IPS DF 19.7 (cell line): ENCODE results near the gene ACAN.

Source experiments
- DNase-seq: peaks from one replicate; pipeline ENCODE4 v3.0.0-alpha.2; 2013; ENCODE audit warnings: low read depth, low spot score

Gene ACAN

DNA sequence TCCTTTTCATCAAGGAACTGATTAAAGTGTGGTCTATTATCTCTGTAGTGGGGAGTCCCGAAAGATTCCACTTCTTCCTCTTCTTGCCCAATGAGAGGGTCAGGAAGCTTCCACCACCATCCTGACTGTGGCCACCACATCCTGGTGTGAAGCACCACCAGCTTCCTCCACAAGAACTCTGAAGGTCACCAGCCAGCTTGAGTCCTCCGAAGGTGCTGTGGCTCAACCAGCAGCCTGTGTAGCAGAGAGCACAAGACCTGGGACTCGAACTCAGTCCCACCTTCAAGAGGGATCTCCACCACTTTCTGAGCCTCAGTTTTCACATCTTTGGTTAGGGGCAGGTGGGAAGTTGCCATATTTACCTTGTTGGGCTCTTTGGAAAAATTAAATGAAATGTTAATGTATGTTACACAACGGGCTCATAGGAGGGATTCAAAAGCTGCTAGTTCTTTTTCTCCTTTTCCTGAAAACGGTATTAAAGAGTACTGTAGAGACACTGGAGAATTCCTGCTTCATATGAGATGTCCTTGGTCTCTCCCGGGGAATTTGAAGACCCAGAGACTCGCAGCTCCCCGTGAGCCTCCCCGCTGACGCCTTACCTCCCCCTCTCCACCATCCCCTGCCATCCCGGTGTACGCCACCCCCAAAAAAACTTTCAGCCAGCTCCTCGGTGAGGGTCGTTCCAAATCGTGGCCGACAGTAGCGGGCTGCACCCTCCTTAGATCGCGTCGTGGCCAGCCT is 816 bp upstream of the ACAN start:
- DNase-seq, result no peak

DNA sequence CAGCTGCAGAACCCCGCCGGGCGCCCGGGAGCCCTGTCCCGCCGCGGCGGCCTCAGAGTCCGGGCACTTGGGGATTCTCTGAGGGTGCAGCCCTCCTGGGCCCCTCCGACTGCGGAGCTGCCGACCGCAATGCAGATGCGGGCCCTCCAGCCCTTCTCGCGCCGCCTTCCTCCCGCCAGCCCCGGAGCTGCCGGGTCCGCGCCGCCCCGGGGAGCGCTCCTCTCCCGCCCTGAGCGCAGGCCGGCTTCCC is 320 bp upstream of the ACAN start:
- DNase-seq, result no peak

DNA sequence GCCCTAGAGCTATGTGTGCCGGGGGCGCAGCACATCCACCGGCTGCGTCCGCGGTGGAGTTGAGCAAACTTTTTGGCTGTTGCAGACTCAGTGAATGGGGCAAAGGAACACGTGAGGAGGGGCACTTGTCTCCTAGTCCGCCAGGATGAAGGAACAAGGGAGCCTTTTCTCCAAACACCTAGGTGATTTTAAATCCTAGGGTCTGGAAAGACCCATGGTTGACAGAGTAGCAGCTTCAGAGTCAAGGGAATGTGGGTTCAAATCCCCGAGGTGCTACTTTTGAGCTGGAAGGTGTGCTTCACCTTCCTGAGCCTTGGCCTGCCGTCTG is 648 bp downstream of the ACAN start:
- no peak for DNase-seq

DNA sequence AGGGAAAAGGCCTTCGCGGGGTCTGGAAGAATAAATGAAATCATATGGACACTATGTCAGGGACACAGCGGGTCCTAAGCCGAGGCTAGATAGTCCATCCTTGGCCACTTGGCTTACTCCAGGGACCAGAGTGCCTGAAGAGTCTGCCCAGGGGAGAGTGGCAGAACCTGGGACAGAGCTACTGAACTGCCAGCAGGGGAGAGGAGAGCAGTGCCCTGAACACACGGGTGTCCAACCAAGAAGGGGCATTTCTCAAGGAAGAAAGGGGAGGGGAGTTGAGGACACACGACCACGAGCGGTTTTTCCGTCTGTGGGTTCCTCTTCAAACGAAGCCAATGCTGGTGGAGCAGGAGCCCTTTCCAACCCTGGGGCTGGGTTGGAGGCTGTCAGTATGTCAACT is 1.0 kb downstream of the ACAN start:
- no peak for DNase-seq

DNA sequence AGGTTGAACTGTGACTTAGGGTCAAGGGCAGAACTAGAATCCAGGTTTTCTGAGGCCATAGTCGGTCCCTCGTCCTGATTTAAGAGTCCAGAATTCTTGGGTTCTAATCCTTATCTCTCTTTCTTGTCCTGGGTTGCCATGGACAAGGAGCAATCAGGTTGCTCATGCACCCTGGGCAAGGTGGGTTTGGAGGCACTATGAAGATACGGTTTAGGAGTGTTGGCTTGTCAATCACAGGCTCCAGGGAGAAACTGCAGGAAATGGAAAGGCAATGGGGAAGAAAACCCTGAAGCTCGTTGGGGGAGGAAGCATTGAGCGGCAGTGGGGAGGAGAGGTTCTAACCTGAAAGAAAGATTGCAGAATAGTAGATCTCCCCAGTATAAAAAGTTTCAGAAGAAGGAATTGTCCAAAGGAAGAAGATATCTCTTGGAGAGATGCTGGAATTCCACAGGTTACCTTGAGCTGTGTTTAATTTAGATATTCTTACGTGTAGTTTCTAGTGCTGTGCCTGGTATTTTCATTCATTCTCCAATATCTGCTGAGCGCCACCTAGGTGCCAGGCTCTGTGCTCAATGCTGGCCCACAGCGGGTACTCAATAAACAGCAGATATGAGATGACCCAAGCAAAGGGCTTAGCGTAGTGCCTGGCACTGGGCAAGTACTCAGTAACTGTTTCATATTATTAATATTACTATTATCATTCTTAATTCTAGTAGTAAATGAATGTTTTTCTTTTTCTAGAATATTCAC is 2.0 kb downstream of the ACAN start:
- no peak for DNase-seq

DNA sequence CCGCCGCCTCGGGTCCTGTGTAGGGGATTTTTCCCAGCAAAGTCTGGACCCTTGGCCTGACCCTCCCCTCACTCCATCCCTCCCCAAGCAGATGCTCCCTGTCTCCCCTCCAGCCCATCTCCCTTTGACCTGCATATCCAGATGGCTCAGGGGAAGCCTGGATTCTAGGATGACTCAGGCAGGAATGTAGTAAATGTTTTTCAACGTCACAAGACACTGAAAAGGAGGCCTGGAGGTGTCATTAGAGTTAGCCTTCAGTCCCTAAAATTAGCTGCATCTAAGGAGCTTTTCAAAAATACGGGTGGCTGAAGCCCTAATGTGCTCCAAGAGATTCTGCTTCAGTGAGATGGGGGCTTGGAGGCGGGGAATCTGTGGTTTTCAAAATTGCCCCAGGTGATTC is 7.2 kb downstream of the ACAN start:
- no peak for DNase-seq

DNA sequence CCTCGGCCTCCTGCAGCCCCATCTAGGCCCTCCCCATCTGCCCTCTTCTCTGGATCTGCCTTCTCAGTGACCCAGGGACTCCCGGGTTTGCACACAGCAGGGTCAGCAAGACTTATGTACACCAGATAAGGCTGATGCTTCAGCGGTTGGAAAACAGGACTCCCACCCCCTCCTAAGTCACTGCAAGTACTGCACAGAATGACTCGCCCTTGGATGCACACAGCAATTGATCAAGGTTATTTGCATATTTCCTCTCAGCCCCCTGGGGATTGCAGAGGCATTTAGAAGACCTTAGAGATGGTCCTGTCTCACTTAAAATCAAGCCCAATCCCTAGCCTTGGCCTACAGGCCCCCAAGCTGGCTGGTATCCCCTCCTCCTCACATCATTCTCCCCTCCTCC is 8.9 kb downstream of the ACAN start:
- no peak for DNase-seq

DNA sequence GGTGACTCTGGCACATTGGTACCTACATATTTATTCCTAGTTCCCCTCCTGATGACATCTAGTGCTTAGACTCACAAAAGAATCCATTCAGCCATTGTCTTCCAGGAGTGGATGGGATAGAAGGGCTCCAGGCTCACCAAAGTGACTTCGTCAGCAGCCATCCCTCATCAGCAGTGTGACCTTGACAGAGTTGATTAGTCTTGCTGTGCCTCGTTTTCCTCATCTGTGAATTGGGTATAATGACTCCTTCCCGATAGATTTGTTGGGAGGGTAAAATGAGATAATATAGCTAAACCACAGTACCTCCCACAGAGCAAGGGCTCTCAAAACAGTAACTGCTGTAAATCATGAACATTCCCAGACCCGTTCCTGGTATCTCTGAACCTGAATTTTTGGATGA is 10.7 kb downstream of the ACAN start:
- no peak for DNase-seq

DNA sequence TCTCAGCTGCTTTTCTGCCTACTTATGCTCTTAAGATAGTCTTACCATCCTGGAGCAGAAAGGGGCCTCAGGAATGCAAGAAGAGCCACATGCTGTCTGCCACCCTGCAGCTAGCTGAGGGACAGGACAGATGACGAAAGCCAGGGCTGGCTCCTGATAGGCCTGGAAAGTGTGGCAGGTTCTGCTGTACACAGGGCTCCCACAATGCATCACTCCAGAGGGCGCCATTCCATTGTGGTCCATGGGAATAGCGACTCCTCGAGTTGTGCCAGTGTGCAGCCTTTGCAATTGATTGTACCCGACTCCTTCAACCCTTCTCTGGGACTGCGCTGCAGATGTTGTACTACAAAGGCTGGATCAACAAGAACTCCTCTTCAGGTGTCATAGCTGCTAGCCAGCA is 11.2 kb downstream of the ACAN start:
- DNase-seq, result no peak

DNA sequence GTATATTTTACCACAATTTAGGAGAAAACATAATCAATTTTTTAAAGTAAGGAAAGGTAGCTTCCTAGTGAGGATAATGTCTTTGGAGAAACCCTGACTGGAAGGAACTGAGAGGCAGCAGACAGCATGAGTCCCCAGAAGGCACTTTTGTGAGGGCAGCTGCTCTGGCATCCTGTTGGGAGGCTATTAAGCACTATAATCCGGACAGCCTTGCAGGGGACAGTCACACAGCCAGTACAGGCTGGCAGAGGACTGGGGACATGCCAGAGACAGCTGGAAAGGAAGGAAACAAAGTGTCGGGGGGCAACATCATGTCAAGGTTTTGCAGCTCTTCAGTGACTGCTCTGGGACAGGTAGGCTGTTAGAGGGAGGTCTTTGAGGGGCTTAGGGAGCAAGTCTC is 15.7 kb downstream of the ACAN start:
- no peak for DNase-seq

DNA sequence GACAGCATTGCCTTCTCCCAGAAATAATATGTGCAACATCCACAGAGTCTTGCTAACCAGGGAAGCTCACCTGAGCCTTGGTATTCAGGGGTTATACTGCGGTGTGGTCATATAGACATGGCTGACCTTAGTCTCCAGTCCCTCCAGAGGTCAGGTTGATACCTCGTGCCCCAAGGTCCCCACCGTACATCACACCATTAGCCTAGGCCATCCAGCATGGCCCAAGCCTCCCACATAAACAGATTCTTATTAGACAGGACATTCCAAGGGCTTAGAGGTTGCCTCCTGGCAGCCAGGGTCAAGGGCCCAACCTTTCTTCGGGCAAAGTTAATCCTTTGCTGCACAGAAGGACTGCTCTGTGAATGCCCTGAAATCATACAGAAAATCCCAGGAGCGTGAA is 18.8 kb downstream of the ACAN start:
- DNase-seq, result no peak

DNA sequence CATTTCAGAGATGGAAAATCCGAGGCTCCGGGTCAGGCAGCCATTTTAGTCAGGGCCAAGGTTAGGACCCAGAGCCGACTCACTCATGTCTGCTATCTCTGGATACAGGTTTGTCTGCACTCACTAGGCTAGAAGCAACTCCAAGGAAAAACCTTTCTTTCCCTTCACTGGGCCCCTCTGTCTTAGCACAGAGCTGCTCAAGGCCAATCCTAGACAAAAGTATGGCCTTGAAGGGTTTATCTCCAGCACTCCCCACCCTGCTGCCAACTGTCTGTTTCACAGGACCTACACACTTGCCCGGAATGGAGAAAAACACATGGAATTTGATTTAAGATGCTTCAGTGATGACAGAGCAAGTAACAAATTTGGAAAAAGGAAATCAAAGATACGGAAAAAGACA is 25.6 kb downstream of the ACAN start:
- DNase-seq, result no peak

DNA sequence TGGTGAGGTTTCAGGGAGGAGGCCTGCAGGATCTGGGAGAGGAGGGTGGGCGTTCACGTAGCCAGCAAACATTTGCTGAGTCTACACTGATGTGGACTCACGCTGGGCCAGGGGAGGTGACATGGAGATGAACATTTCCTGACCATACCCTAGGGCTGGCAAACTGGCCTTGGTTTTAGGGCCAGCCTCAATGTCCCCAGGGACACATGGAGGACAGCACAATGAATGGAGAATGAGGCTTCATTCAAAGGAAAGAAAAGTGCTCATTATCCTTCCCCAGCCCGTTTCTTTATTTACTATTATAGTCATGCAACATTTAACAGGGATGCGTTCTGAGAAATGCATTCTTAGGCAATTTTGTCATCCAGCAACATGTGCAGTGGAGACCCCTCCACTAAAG is 26.8 kb downstream of the ACAN start:
- no peak for DNase-seq

DNA sequence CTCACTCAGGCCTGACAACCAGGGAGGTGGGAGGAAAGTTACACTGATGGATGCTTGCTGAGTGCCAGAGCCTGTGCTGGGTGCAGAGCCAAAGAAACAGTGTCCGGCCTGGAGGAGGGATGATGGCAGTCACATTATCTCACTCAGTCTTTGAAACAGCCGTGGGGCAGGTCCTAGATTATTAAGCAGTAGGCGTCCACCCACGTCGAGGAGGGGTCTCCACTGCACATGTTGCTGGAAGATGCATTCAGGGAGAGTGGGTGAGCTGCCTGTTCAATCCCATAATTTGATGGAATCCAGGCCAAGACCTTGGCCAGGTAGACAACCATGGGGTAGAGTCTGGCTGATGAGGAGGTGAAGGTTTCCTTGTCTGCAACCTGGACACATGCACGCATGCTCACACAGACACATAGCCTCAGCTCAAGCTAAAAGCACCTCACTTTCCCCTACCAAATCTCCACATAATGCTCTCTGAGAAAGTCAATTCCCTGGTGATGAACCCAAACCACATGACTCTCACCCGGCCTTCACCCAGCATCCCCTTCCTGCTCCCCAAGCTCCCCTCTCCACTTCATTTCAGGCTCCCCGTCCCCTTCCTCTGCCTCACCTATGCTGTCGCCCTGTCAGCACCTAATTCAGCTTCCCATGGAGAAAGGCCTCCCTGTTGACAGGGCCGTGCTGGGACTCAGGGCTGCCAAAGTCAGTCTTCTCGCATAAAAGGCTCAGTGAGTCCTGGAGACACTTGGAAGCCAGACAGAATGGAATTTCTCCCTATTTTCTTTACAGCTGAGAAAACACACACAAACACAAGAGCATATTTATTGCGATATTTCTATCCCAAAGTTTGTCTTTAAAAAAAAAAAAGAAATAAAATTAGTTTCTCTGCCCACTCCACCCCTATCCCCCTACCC is 29.8 kb downstream of the ACAN start:
- DNase-seq, result no peak

DNA sequence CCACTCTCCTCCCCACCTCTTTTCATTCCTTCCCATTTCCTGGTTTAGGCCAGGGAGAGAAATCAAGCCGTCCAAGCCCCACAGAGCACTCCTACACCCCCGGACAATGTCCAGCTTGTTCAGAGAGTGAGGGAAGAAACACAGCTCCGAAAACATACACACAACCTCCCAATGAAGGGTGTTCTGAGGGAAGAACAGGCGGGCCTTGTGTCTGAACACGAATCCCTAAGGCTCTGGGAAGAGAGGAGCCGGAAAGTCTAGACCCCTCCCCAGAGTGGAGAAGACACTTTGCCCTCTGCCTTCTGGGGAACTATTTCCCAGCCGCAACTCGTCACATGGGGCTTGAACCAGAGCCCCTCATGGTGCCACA is 30.5 kb downstream of the ACAN start:
- no peak for DNase-seq

DNA sequence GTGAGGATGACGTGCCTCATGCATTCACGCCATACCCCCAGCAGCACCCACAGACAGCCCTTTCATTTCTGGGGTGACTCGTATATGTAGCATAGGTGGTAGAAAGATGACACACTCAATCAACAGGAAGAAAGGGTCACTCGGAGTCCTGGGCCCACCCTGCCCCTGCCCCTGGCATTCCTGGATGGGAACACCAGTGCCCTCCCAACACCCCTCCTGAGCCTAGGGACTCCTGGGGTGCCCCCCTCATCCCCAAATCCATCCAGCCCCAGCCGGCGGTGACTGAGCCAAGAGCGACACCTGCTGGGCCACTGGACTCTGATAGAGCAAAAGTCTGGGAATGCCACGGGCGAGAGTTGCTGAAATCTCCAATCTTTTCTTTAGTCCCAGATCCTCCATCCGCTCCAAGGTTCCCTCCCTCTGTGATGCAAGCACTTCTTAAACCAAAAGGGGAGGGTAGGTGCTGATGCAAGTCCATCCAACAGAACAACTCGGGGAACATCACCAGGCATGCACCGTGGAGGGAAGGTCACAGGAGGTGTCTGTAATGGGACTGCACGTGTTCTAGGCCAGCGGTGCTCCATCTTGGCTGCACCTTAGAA is 31.1 kb downstream of the ACAN start:
- DNase-seq, result peak; percentile 33

DNA sequence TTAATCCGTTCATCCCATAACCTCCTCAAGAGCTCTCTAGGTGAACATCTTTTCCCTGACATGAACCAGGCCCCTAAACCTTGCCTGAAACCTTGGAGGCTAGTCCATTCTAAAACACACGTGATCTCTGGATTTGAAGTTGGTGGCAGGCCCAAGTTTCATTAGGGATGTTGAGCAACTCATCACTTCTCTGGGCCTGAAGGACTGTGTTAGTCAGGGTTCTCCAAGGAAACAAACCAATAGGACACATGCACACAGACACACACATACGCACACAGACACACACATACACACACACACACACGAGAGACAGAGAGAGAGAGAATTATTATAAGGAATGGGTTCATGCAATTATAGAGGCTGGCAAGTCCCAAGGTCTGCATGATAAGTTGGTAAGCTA is 31.9 kb downstream of the ACAN start:
- DNase-seq, result no peak

DNA sequence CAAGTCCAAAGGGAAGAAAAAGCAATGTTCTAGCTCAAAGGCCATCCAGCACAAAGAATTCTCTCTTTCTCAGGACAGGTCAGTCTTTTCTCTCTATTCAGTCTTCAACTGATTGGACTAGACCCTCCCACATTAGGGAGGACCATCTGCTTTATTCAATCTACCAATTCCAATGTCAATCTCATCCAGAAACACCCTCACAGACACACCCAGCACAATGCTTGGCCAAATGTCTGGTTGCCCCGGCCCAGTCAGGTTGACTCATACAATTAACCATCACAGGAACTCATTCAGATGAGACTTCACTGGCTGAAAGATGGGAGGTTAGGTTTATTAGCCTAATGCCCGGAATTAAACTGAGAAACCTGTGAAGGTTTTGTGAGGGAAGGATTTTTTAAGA is 32.4 kb downstream of the ACAN start:
- no peak for DNase-seq

DNA sequence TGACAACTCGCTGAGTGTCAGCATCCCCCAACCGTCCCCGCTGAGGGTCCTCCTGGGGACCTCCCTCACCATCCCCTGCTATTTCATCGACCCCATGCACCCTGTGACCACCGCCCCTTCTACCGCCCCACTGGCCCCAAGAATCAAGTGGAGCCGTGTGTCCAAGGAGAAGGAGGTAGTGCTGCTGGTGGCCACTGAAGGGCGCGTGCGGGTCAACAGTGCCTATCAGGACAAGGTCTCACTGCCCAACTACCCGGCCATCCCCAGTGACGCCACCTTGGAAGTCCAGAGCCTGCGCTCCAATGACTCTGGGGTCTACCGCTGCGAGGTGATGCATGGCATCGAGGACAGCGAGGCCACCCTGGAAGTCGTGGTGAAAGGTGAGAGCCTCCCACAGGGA is 35.4 kb downstream of the ACAN start:
- no peak for DNase-seq

DNA sequence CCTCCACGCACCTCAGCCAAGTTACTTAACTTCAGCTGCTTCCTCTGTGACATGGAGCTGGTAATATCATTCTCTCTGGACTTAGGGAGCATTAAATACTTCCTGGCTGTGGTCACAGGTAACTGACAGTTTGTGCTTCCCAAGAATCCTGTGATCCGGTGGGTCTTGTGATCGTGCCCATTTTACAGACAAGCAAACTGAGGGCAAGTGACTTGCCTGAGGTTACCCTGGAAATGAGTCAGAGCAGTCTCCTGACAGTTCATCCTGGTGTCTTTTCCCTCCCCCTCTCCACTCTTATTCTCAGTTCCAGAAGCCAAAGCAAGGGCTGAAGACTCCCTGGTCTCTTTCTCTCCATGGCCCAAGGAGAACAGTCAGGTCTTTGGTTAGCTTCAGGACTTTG is 35.9 kb downstream of the ACAN start:
- DNase-seq, result no peak

DNA sequence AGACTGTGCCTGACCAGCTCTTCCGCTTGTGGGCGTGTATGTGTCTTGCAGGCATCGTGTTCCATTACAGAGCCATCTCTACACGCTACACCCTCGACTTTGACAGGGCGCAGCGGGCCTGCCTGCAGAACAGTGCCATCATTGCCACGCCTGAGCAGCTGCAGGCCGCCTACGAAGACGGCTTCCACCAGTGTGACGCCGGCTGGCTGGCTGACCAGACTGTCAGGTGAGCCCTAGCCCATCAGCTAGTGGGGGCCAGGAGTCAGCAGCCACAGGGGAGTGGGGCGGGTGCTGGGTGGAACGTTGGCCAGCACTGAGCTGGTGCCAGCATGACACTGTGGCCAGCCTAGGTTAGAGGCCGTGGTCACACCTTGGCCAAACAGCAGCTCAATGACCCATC is 36.7 kb downstream of the ACAN start:
- DNase-seq, result no peak

DNA sequence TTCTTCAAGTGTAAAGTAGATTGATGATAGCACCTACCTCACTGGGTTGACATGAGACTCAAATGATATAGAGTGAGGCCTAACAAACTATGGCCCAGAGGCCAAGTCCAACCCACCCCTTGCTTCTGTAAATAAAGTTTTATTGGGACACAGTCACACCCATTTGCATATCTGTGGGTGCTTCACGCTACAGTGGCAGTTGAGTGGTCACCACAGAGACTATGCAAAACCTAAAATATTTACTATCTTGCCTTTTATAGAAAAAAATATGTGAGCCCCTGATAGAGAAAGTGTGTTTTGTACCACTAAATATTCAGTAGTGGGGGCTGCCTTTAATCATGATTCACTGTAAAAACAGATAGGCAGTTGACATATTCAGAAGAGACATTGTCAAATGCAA is 38.0 kb downstream of the ACAN start:
- DNase-seq, result no peak

DNA sequence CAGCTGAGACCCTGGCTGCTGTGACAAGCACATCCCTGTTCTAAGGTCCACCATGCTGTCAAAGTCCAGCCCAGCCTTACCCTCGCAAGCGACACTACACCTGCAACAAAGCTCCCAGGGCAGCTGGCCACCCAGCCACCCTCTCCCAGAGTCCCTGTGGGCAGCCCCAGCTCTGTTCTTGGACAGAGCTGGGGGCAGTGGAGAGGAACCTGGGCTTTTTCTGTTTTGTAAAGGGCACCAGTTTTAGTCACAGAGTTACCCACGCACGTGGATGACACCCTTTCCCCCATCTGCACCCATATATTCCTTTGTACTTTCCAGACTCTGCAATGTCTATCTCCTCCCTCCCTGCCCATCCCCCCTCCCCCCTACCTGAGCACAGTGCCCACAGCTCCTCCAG is 38.9 kb downstream of the ACAN start:
- DNase-seq, result no peak
